HCT116 (cell line): ENCODE results near the gene NOL11. TPM values are rescaled to one million over a fixed set of nuclear protein-coding genes. Genes with fewer than 3 reads are reported as not detected.
A peak's percentile ranks its signal among the peaks of the same experiment; 100 is the strongest.

ENCODE experiments used
- ATAC-seq: fragments of 200-7000 bp; cut with Tn5 transposase; 2 replicates; pipeline ENCODE4 v1.9.1; 2020; ENCODE audit warnings: mild to moderate bottlenecking, moderate library complexity
- BruUV-seq: library from RNA; stranded (reverse); fragments of 400-500 nt; replicated peaks from 2 replicates; lab custom pipeline; 2021; lab: Mats Ljungman, UMichigan
- CTCF ChIA-PET: fragments of 300-600 bp; sonication (Branson Sonifier 250); formaldehyde crosslinking; loops from one replicate; lab custom pipeline; 2021; ENCODE audit warnings: antibody characterized with exemption; lab: Charles Lee
- POLR2A ChIA-PET: fragments of 300-600, 350-600 bp; sonication (Branson Sonifier 250); formaldehyde crosslinking; loops from one replicate; lab custom pipeline; 2021; ENCODE audit warnings: antibody characterized with exemption; lab: Charles Lee
- RAD21 ChIA-PET, 2 experiments: fragments of 300-600 bp; sonication (Branson Sonifier 250); formaldehyde crosslinking; loops; one replicate each; lab custom pipeline; 2023; ENCODE audit warnings: low total read pairs in 2 of 2; ENCODE audit not compliant: uncharacterized antibody in 2 of 2, unreplicated experiment in 2 of 2, low non-redundant PET in 1 of 2; lab: Charles Lee
- DNase-seq: peaks from one replicate; pipeline ENCODE4 v3.0.0-alpha.2; 2010; ENCODE audit warnings: low read depth, low spot score
- H2AFZ ChIP-seq: fragments of 200-600 bp; shearing (Covaris generic), sonication (generic); 2 replicates; pipeline ENCODE4 v1.6.1; 2017; ENCODE audit warnings: low read depth, mixed run types, mixed read lengths, antibody characterized with exemption, low read length; ENCODE audit not compliant: poor library complexity, severe bottlenecking
- H3K27ac ChIP-seq: 2 replicates; pipeline ENCODE4 v1.5.1; 2012; ENCODE audit warnings: low read depth, low read length
- H3K27me3 ChIP-seq: fragments of 200-600 bp; sonication (generic); 2 replicates; pipeline ENCODE4 v1.6.1; 2016; ENCODE audit warnings: mixed run types, low read length, mixed read lengths; ENCODE audit not compliant: insufficient read depth
- H3K36me3 ChIP-seq, 2 experiments: fragments of 200-500 bp in 1 of 2; fragments of 200-600 bp in 1 of 2; sonication (Bioruptor generic) in 1 of 2; sonication (generic) in 1 of 2; 2 replicates each; pipeline versions ENCODE4 v1.5.1 to v1.6.1; 2014 to 2016; ENCODE audit warnings: low read length in 2 of 2, inconsistent platforms in 1 of 2, mixed read lengths in 1 of 2, mixed run types in 1 of 2; ENCODE audit not compliant: insufficient read depth in 2 of 2, control insufficient read depth in 1 of 2
- H3K4me1 ChIP-seq, 2 experiments: fragments of 200-600 bp in 1 of 2; sonication (generic) in 1 of 2; 2 replicates each; pipeline versions ENCODE4 v1.5.1 to v1.6.1; 2012 to 2017; ENCODE audit warnings: low read length in 2 of 2, inconsistent platforms in 1 of 2, mild to moderate bottlenecking in 1 of 2, mixed read lengths in 1 of 2, mixed run types in 1 of 2, moderate library complexity in 1 of 2; ENCODE audit not compliant: insufficient read depth in 2 of 2, control insufficient read depth in 1 of 2
- H3K4me2 ChIP-seq: fragments of 200-600 bp; sonication (generic); 2 replicates; pipeline ENCODE4 v1.6.1; 2017; ENCODE audit warnings: mixed run types, low read length, mixed read lengths
- H3K4me3 ChIP-seq, 2 experiments: fragments of 200-600 bp in 1 of 2; sonication (generic) in 1 of 2; replicated peaks in 1 of 2; 2 replicates each; pipeline ENCODE4 v1.5.1; 2011 to 2016; ENCODE audit warnings: low read length in 2 of 2, control low read depth in 1 of 2, low read depth in 1 of 2, mild to moderate bottlenecking in 1 of 2, mixed read lengths in 1 of 2, mixed run types in 1 of 2
- H3K79me2 ChIP-seq: fragments of 200-600 bp; sonication (generic); 2 replicates; pipeline ENCODE4 v1.6.1; 2017; ENCODE audit warnings: mild to moderate bottlenecking, mixed run types, low read length, moderate library complexity, mixed read lengths; ENCODE audit not compliant: insufficient read depth
- H3K9ac ChIP-seq: fragments of 200-600 bp; sonication (generic); 2 replicates; pipeline ENCODE4 v1.6.1; 2016; ENCODE audit warnings: low read length, mixed read lengths
- H3K9me2 ChIP-seq: fragments of 200-600 bp; sonication (generic), shearing (Covaris generic); 2 replicates; pipeline ENCODE4 v1.6.1; 2017; ENCODE audit warnings: mixed run types, mild to moderate bottlenecking, moderate library complexity; ENCODE audit not compliant: insufficient read depth
- H3K9me3 ChIP-seq, 2 experiments: fragments of 200-500 bp in 1 of 2; fragments of 200-600 bp in 1 of 2; sonication (Bioruptor generic) in 1 of 2; sonication (generic) in 1 of 2; 2 replicates each; pipeline ENCODE4 v1.6.1; 2014 to 2017; ENCODE audit warnings: low read length in 2 of 2, mixed read lengths in 2 of 2, inconsistent platforms in 1 of 2, low read depth in 1 of 2, mild to moderate bottlenecking in 1 of 2, mixed run types in 1 of 2, moderate library complexity in 1 of 2; ENCODE audit not compliant: control insufficient read depth in 1 of 2, insufficient read depth in 1 of 2
- H4K20me1 ChIP-seq: fragments of 200-600 bp; sonication (generic), shearing (Covaris generic); 2 replicates; pipeline ENCODE4 v1.6.1; 2017; ENCODE audit warnings: mixed run types, mild to moderate bottlenecking, moderate library complexity; ENCODE audit not compliant: insufficient read depth
- CBX3 ChIP-seq: IDR thresholded peaks from 2 replicates; pipeline ENCODE4 v1.6.1; 2012; ENCODE audit warnings: low read depth
- CEBPB ChIP-seq: IDR thresholded peaks from 2 replicates; pipeline ENCODE4 v1.6.1; 2012; ENCODE audit warnings: low read depth
- CTCF ChIP-seq, 3 experiments: fragments of 200-600 bp in 1 of 3; sonication (generic) in 1 of 3; IDR thresholded peaks in 2 of 3; conservative IDR thresholded peaks in 1 of 3; 2 replicates each; pipeline ENCODE4 v1.5.1; 2012 to 2017; ENCODE audit warnings: low read depth in 2 of 3, low read length in 2 of 3, antibody characterized with exemption in 1 of 3, borderline replicate concordance in 1 of 3, control low read depth in 1 of 3, mild to moderate bottlenecking in 1 of 3, mixed read lengths in 1 of 3, mixed run types in 1 of 3, moderate library complexity in 1 of 3; ENCODE audit not compliant: insufficient read depth in 1 of 3
- POLR2A ChIP-seq: IDR thresholded peaks from 2 replicates; pipeline ENCODE4 v1.7.0; 2011; ENCODE audit warnings: borderline replicate concordance; ENCODE audit not compliant: insufficient read depth, insufficient read length; ENCODE audit errors: extremely low read depth
- RAD21 ChIP-seq: IDR thresholded peaks from 2 replicates; pipeline ENCODE4 v1.6.1; 2012; ENCODE audit warnings: low read depth, mild to moderate bottlenecking
- SIN3A ChIP-seq: IDR thresholded peaks from 2 replicates; pipeline ENCODE4 v1.6.1; 2012; ENCODE audit warnings: low read depth
- intact Hi-C: fragments of 100-400 bp; cut with micrococcal nuclease; formaldehyde crosslinking; loops from 2 replicates; pipeline ENCODE4 v1.10.0; 2022
- total RNA-seq: library from RNA; stranded (reverse); gene quantifications from one replicate; pipeline ENCODE4 v1.2.1, GENCODE V29; 2021; ENCODE audit not compliant: unreplicated experiment

Gene NOL11
- total RNA-seq, 1 experiment from 2014 or later, result 118 TPM

DNA sequence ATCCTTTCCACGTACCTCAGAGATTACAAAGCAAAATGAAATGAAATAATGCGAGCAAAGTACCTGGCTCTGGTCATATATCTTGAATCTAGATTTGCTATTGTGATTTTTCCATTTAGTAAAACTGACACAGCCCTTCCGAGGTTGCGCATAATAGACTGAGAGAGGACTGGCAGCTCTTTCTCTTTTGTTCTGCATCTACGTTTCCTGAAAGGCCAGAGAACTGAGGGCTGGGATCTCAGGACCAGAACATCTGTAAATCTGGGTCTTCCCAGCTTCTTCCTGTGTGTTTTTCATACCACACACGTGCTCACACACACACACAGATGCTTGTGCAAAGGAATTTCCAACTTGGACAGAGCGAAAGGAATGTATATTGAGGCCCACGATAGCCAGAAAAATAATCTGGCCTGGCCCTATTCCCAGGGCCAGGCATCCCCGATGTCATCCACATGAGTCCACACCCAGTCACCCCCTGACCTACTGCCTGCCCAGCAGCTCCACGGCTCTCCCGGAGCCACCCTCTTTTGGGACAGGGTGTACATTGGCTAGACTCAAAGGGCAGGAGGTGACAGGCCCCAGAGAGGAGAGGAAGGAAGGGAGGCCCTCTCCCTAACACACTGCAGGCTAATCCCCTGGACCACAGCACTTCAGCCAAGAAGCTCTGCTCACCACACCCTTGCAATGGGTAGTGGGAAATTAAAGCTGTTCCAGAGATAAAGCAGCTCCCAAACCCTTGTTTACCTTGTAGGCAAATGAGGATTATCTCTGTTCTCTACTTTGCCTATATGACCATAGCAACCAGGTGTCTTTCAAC lies 41.8 kb downstream of the NOL11 start:
- ChIA-PET RAD21 (no interaction called here), POLR2A (no interaction called here)

More for the DNA sequence above, 41.8 kb downstream of the NOL11 start:
- DNase-seq (no peak), ATAC-seq (peak; percentile 42)
- Histone ChIP-seq H3K9me2 (no peaks in the 10 kb centered on the region), H4K20me1 (no peaks in the 10 kb centered on the region), H3K4me3 (no peak overlapping the region), H2AFZ (no peak overlapping the region), H3K36me3 (no peaks in the 10 kb centered on the region), H3K79me2 (no peaks in the 10 kb centered on the region), H3K9me3 (no peaks in the 10 kb centered on the region), H3K4me1 (peaks cover 0 to 12% of the 10 kb centered on the region in 2 experiments; a peak in 1 of 4 replicates), H3K4me2 (no peak overlapping the region), H3K27me3 (no peaks in the 10 kb centered on the region), H3K9ac (no peak overlapping the region), H3K27ac (no peak overlapping the region)
- TF ChIP-seq RAD21 (no peak), SIN3A (no peak), POLR2A (no peak), CTCF (IDR thresholded peaks at IDR 0.05 in 2 of 3, conservative IDR thresholded peaks at IDR 0.05 in 1 of 3; ENCODE audit: borderline replicate concordance in 1 of 3, insufficient read depth in 1 of 3, low read depth in 2 of 3, low read length in 2 of 3) (no peak), CEBPB (no peak), CBX3 (no peak)
- no TSS peak for BruUV-seq
- intact Hi-C loops, result no loop called here
- CTCF ChIA-PET, result no interaction called here
